ENCODE data around the gene TRIM2. TPM values are rescaled to one million over a fixed set of nuclear protein-coding genes. Genes with fewer than 3 reads are reported as not detected.

Gene TRIM2
- total RNA-seq, 4 donors from 2014 or later = 10.9 to 45.4 (median 29.2) TPM

- intact Hi-C loops (cut with DNase I; ENCODE audit: low total_unique reads) = no loop called here
- no peak overlapping the region for H3K4me3 ChIP-seq (ENCODE audit: low read depth, poor library complexity, severe bottlenecking)
- DNase-seq (ENCODE audit: low spot score in 2 of 2) = no peak
- TF ChIP-seq CTCF (IDR thresholded peaks at IDR 0.05) (no peak), POLR2A (IDR thresholded peaks at IDR 0.05) (no peak)
- 69 to 92% methylated on average over 4 of the region's 4 CpGs for WGBS, 2 donors
Measured at GRCh38 chr4:153216546-153216945, 12.3 kb downstream of the TRIM2 start.

GRCh38 chr4:153217440-153217839 is 13.2 kb downstream of the TRIM2 start:
- DNase-seq (ENCODE audit: low spot score in 2 of 2) = no peak
- TF ChIP-seq CTCF (IDR thresholded peaks at IDR 0.05) (no peak), POLR2A (IDR thresholded peaks at IDR 0.05) (no peak)
- intact Hi-C loops (cut with DNase I; ENCODE audit: low total_unique reads) = no loop called here
- H3K4me3 ChIP-seq (ENCODE audit: low read depth, poor library complexity, severe bottlenecking) = no peak overlapping the region

- no peak overlapping the region for H3K4me3 ChIP-seq (ENCODE audit: low read depth, poor library complexity, severe bottlenecking)
- no peak for TF ChIP-seq CTCF (IDR thresholded peaks at IDR 0.05)
- no peak for TF ChIP-seq POLR2A (IDR thresholded peaks at IDR 0.05)
- 82 to 83% methylated on average over 3 of the region's 3 CpGs for WGBS, 2 donors
- intact Hi-C loops (cut with DNase I; ENCODE audit: low total_unique reads) = no loop called here
- no peak for DNase-seq (ENCODE audit: low spot score in 2 of 2)
Measured at GRCh38 chr4:153218961-153219360, 14.7 kb downstream of the TRIM2 start.

GRCh38 chr4:153220682-153221395 is 16.6 kb downstream of the TRIM2 start:
- DNase-seq (ENCODE audit: low spot score in 2 of 2) = no peak

GRCh38 chr4:153221783-153222706 is 17.8 kb downstream of the TRIM2 start:
- peak overlapping the region; percentile 27 for H3K4me3 ChIP-seq (ENCODE audit: low read depth, poor library complexity, severe bottlenecking)
- 14 to 16% methylated on average over 30 of the region's 30 CpGs for WGBS, 2 donors
- DNase-seq (ENCODE audit: low spot score in 2 of 2) = peak; percentile 48 to 89
- intact Hi-C loops (cut with DNase I; ENCODE audit: low total_unique reads) = no loop called here
- no peak for TF ChIP-seq POLR2A (IDR thresholded peaks at IDR 0.05)

More at GRCh38 chr4:153220682-153221395, 16.6 kb downstream of the TRIM2 start:
- 87 to 92% methylated on average over 5 of the region's 5 CpGs for WGBS, 2 donors
- TF ChIP-seq POLR2A (IDR thresholded peaks at IDR 0.05) = no peak
- TF ChIP-seq CTCF (IDR thresholded peaks at IDR 0.05) = no peak
- no peak overlapping the region for H3K4me3 ChIP-seq (ENCODE audit: low read depth, poor library complexity, severe bottlenecking)
- intact Hi-C loops (cut with DNase I; ENCODE audit: low total_unique reads) = no loop called here

All from lower leg skin (tissue), 4 donors.